ENCODE data around the gene SERPINA6.
"Not testable (repeated sequence)": the region's sequence is repeated elsewhere in the genome, so short reads cannot be mapped to it uniquely, and the experiment has no call there.

SERPINA6 gene

GRCh38 chr14:94322648-94323570, at the start of gene SERPINA6:
SERPINA6 (minus strand) TSS chr14:94323336; CDS start chr14:94314648, 8,688 bp downstream.
- DNase-seq: peak; percentile 70

GRCh38 chr14:94372021-94372605, 49.0 kb upstream of the SERPINA6 start:
- DNase-seq: no peak

- no peak for DNase-seq
Observed at GRCh38 chr14:94370524-94370910, 47.4 kb upstream of the SERPINA6 start.

DNA sequence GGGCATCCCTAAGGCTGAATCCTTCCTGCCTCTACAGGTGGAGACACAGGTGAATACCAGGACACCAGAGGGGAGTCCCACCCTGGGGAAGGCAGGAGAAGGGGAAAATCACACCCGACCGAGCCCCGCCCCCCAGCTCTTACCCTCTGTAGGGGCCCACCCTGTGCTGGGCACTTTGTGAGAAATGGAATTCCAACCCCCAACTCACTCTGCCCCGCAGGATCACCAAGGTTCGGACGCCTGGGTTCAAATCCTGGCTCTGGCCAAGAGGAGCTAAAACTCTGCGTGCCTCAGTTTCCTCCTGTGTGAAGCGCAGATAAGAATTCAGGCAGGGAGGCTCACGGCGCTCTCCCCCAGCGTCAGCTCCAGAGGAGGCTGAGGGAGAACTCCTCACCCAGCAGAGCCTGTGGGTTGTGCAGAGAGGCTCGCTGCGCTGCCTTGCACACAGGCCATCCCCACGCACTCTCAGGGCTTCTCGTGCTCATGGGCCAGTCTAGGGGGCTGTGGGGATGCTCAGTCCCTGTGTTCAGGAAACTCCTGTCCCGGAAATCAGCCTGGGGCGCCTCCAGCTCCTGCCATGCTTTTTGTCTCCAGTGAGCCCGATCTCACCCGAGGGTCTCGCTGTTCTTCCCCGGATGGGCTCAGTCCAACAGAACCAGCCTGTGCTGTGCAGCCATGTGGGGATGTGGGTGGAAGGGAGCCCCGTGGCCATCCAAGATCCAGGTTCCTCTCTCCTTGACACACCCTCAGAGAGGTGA, 46.8 kb upstream of the SERPINA6 start:
- DNase-seq: not testable (repeated sequence)

DNA sequence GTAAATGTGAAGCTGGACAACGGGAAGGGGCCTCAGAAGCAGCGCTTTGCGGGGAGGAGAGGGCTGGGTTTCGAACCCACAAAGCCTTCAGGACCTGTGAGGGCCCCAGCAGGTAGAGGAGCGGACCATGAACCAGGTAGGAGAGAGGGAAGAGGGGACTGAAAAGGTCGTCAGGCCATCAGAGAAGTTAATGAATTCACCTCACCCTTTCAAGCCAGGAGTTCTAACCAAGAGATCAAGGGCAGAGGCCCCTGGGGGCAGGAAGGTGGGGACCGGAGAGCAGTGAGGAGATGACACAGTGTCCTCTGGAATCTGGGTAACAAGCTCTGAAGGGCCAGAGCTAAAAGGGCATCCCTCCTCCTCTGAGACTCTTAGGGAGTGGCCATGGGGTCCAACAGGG, 45.8 kb upstream of the SERPINA6 start:
- DNase-seq: no peak

DNA sequence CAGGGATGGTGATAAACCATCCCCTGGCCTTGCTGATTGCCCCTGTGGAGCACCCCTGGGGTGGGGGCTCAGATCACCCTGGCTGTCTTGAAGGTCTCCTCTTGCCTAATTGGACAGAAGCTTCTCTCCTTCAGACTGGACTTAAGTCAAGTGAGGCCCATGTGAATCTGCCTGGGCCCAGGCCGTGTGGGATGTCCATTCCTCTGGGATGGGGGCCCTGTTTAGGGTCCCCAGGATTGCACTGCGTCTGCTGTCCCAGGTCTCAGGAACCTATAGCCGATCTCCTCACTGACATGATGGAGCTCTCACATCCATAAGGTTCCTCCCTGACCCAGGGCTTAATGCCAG, 45.1 kb upstream of the SERPINA6 start:
- DNase-seq: no peak

DNA sequence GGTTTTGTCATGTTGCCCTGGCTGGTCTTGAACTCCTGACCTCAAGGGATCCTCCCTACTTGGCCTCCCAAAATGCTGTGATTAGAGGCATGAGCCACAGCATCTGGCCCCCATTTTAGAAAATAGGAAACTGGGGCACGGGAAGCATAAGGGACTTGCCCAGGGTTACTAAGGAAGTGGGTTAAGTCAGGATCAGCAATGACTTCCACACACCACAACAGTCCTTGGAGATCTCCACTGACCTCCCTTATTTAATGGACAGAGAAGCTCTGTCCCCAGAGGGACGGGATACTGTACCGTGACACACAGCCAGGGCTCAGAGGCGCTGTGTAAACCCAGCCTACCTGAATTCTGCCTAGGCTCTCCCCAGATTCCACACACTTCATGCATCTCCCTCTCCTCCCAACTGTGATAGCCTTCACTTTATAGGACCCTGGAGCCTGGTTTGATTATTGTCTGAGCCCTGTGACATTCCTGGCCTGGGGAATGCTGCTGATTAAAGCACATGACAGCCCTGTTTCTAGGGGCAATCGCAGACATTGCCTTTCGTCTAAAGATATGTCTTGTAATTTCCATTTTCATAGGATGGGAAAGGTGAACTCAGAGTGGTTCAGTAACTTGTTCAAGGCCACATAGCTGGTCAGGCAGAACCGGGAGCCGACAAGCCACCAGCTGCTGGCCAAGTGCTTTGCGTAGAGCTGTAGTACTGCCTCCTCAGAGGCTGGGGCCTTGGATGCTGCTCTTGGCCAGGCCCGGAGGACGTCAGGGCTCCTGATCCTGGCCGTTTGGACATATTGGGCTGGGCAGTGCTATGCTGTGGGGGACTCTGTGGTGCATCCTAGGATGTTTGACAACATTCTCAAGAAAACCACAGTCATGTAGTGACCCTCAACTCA, 44.5 kb upstream of the SERPINA6 start:
- no peak for DNase-seq

GRCh38 chr14:94366146-94366915, 43.2 kb upstream of the SERPINA6 start, which contains the start of gene SERPINA2:
SERPINA2 (minus strand) TSS chr14:94366698.
- DNase-seq: no peak

- DNase-seq: no peak
Observed at GRCh38 chr14:94365624-94366023, 42.5 kb upstream of the SERPINA6 start.

- no peak for DNase-seq
Observed at GRCh38 chr14:94364964-94365363, 41.8 kb upstream of the SERPINA6 start.

DNA sequence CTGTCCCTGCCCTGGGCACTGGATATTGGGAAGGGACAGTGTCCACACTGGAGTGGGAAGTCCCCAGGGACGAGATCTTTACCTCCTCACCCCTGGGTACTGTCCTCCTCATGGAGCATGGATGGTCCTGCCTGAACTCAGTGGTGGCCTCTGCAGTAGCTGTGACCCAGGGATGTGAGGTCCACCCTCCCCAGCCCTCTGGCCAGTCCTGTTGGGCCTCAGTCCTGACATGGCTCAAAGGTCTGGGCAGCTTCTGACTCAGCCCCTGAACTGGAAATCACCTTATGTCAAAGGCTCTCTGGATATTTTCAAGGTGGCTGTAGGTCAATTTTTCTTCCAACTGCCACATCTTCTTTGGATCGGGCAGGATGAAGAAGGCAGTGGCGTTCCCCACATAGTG, 40.9 kb upstream of the SERPINA6 start:
- no peak for DNase-seq

DNA sequence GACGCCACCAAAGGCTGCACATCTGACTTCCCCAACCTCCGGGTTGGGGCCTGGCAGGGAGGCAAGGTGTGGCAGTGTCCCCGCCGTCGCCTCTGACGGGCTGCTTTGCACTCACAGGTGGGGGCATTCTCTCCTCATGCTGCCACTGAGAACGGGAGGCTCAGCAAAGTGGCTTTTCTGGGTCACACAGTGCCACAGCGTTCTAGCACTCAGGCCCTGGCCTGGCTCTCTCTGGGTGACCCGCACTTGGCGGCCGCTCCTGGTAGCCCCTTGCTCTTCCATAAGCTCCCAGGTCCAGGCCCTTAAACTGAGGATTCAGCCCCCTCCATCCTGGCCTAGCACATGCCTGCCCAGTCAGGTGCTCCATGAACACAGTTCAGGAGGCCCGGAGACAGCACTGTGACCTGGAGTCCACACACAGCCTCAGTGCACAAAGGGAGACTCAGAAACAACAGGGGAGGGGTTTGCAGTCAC, 40.1 kb upstream of the SERPINA6 start:
- DNase-seq: no peak

DNA sequence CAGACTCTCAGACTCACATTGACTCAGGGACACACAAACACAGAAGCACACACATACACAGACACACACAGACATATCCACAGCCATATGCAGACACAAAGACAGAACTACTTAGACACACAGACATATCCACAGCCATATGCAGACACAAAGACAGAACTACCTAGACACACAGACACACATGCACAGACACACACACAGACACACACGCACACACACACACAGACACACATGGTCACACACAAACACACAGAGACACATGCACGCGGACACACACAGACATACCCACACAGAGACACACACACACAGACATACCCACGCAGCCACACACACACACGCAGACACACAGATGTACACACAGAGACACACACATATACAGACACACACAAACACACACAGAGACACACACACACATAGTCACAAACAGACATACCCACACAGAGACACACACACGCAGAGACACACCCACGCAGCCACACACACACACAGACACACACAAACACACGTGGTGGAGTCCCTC, 39.5 kb upstream of the SERPINA6 start:
- no peak for DNase-seq

- DNase-seq: no peak
Observed at GRCh38 chr14:94361682-94362081, 38.5 kb upstream of the SERPINA6 start.

GRCh38 chr14:94360945-94361565, 37.9 kb upstream of the SERPINA6 start:
- DNase-seq: no peak

GRCh38 chr14:94357166-94357565, 34.0 kb upstream of the SERPINA6 start:
- no peak for DNase-seq

DNA sequence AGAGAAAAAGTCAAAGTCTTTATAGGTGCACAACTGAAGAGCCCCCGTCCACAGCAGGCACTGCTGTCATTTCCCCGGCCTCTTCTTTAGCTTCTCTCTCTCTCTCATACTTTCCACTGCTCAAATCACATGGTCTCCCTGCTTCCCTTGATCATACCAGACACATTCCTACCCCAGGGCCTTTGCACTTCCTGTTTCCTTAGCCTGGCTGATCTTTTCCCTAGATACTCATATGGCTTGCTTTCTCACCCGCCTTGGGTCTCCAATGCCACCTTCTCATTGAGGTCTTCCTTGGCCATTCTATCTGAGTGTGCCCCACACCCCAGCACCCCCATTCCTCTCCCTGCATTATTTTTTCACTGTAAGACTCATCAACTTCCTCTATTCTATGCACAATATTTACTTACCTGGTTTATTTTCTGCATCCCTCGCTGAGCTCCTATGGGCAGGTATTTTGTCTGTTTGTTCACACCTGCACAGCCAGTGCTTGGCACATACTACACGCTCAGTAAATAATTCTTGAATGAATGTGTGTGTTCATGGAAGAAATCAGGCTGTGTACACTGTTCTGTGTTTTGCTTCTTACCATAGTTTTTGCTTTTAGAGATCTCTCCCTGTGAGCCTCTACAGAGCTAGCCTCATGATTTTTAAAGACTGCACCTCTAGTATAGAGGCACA, 33.4 kb upstream of the SERPINA6 start:
- DNase-seq: no peak

DNA sequence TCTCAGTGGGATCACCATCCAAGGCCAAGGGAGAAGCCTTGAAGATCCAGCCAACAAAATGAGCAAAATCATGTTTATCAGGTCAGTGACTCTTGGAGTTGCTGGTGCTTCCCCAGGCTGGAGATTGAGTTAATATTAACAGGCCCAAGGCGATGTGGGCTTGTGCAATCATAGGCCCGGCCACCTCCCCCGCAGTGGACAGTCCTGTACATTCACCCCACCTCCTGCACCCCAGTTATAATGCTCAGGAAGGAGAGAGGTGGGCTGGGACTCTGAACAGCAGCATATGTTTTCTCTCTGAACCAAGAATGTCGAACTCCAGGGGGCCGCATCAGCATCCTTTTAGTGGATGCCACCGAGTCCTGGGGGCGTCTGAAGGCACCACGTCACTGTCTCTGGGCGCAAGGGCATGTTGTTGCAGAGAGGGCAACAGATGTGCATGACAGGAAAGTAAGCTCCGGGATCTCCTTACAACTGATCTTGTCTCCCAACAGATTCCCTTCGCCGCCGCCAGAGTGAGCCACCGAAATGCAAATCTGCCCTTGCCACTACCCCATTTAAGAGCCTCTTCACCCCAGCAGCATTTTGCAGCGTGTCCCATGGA, 32.2 kb upstream of the SERPINA6 start:
- DNase-seq: peak; percentile 86

GRCh38 chr14:94354638-94355185, 31.6 kb upstream of the SERPINA6 start:
- DNase-seq: peak; percentile 52
